Adrenal gland (tissue), 12 donors: ENCODE data around the gene COL24A1. TPM values are rescaled to one million over a fixed set of nuclear protein-coding genes. Genes with fewer than 3 reads are reported as not detected.

Source experiments
- DNase-seq, 7 donors: peaks; one replicate each; pipeline ENCODE4 v3.0.0-alpha.2; 2019 to 2020
- H3K27ac ChIP-seq, 5 donors: fragments of 200-600 bp; sonication (generic) in 4 of 5; 1 replicate in 3 of 5; 2 replicates in 2 of 5; pipeline versions ENCODE4 v1.5.1 to v1.8.0; 2016 to 2020; ENCODE audit warnings: mild to moderate bottlenecking in 1 of 5
- H3K27me3 ChIP-seq: fragments of 200-600 bp; 2 replicates; pipeline ENCODE4 v1.8.0; 2021
- H3K36me3 ChIP-seq, 2 donors: fragments of 200-600 bp; replicated peaks in 1 of 2; 1 replicate in 1 of 2; 2 replicates in 1 of 2; pipeline versions ENCODE4 v1.5.1 to v1.8.0; 2018 to 2022
- H3K4me1 ChIP-seq, 2 donors: fragments of 200-600 bp; replicated peaks in 1 of 2; 1 replicate in 1 of 2; 2 replicates in 1 of 2; pipeline versions ENCODE4 v1.5.1 to v1.8.0; 2018 to 2021
- H3K4me3 ChIP-seq, 4 donors: fragments of 200-600 bp; sonication (generic) in 3 of 4; one replicate each; pipeline ENCODE4 v1.5.1; 2016 to 2018
- H3K9me3 ChIP-seq, 3 donors: fragments of 200-600 bp; sonication (generic) in 1 of 3; replicated peaks in 1 of 3; 1 replicate in 2 of 3; 2 replicates in 1 of 3; pipeline versions ENCODE4 v1.5.1 to v1.8.0; 2016 to 2021
- POLR2A ChIP-seq, 2 donors: fragments of 450-650 bp; IDR thresholded peaks; one replicate each; pipeline ENCODE4 v1.6.1; 2017; ENCODE audit warnings: antibody characterized with exemption in 2 of 2, mild to moderate bottlenecking in 2 of 2, moderate library complexity in 1 of 2
- WGBS, 4 donors: extraction: QIAGEN DNeasy Blood & Tissue Kit in 2 of 4; methylation state at CpG; one replicate each; pipeline versions ENCODE4 v1.1.5 to v1.1.7; 2013 to 2017; 5-methylcytosine and 5-hydroxymethylcytosine counted together
- intact Hi-C, 2 donors: fragments of 100-400 bp; cut with DNase I; formaldehyde crosslinking; loops; one replicate each; pipeline versions ENCODE4 v1.14.1 to v1.15.0; 2022 to 2023
- polyA plus RNA-seq, 3 donors: library from polyadenylated mRNA; stranded (reverse); fragments of 200-250 nt in 2 of 3; fragments of 350-450 nt in 1 of 3; fragmentation: Illumina TruSeq in 1 of 3; extraction: RNeasy Lipid Tissue Mini Kit (QIAGEN cat#74804) in 1 of 3; gene quantifications; one replicate each; pipeline ENCODE4 v1.2.3, GENCODE V29; 2013 to 2014
- total RNA-seq, 9 donors: library from RNA; depleted of rRNA in 4 of 9; stranded (reverse); fragments of >200 nt in 4 of 9; fragments of 120-200 nt in 1 of 9; fragmentation: NEBNext Ultra II Directional in 1 of 9; extraction: Animal tissue kit (Norgen Biotek cat#: 25700) in 1 of 9; gene quantifications; one replicate each; pipeline versions ENCODE4 v1.1.0 to v1.2.4, GENCODE V29; 2013 to 2023
- TF ChIP-seq, protein P1 (sequence below), 6 experiments: fragments of 450-650 bp in 4 of 6; fragments of 200-600 bp in 2 of 6; sonication (generic) in 1 of 6; IDR thresholded peaks; 1 replicate in 5 of 6; 2 replicates in 1 of 6; pipeline versions ENCODE4 v1.5.1 to v1.8.0; 2016 to 2021; ENCODE audit warnings: antibody characterized with exemption in 6 of 6, mild to moderate bottlenecking in 2 of 6, moderate library complexity in 1 of 6
- donor health status: healthy with polysubstance abuse.
- donor health status: Bipolar disorder and iron deficiency.
- donor health status: DM: yes; HTN: yes; CAD: no.
- donor health status: DM: no; HTN: no; CAD: no.
- donor health status: DM: no; HTN: no; CAD: no.
- donor health status: DM: yes; HTN: yes; CAD: no.

Gene COL24A1
- total and polyA plus RNA-seq, 12 donors: 0.02 to 0.50 (median 0.11) TPM; not detected in 3

DNA sequence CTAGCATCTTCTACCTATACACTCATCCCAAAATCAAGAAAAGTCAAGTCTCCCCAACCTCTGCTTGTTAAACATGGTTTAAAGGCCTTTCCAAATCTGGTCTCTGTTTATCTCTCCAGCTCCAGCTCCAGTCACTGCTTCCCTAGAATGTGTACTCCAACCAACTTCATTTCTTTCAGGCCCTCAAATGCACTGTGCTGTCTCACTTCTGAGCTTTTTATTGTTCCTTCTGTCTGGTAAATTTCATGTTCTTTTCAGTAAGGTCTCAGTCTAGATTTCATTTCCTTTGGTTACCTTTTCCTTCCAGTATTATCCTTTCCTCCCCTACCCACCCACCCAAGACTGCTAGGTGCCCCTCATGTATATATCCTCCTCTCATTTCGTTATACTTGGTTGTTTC is 3.7 kb downstream of the COL24A1 start:
- Histone ChIP-seq H3K4me1 (peaks cover 0 to 13% of the 10 kb centered on the region in 2 donors), H3K27ac (no peak overlapping the region), H3K27me3 (peaks cover 14% of the 10 kb centered on the region), H3K9me3 (no peaks in the 10 kb centered on the region), H3K36me3 (no peaks in the 10 kb centered on the region), H3K4me3 (no peak overlapping the region)
- TF ChIP-seq, protein P1, sequence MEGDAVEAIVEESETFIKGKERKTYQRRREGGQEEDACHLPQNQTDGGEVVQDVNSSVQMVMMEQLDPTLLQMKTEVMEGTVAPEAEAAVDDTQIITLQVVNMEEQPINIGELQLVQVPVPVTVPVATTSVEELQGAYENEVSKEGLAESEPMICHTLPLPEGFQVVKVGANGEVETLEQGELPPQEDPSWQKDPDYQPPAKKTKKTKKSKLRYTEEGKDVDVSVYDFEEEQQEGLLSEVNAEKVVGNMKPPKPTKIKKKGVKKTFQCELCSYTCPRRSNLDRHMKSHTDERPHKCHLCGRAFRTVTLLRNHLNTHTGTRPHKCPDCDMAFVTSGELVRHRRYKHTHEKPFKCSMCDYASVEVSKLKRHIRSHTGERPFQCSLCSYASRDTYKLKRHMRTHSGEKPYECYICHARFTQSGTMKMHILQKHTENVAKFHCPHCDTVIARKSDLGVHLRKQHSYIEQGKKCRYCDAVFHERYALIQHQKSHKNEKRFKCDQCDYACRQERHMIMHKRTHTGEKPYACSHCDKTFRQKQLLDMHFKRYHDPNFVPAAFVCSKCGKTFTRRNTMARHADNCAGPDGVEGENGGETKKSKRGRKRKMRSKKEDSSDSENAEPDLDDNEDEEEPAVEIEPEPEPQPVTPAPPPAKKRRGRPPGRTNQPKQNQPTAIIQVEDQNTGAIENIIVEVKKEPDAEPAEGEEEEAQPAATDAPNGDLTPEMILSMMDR (IDR thresholded peaks at IDR 0.05): no peak
- no peak for TF ChIP-seq POLR2A (IDR thresholded peaks at IDR 0.05)
- DNase-seq: no peak
- WGBS, 4 donors: 44 to 79% (median 63%) methylated on average over 1 of the region's 1 CpG
- intact Hi-C loops: no loop called here

GRCh38 chr1:86151427-86151826 is 5.1 kb downstream of the COL24A1 start:
- 57 to 66% (median 61%) methylated on average over 2 of the region's 2 CpGs for WGBS, 4 donors
- TF ChIP-seq, protein P1 (IDR thresholded peaks at IDR 0.05): no peak
- no peak for TF ChIP-seq POLR2A (IDR thresholded peaks at IDR 0.05)
- Histone ChIP-seq H3K9me3 (no peaks in the 10 kb centered on the region), H3K4me1 (peaks cover 0 to 13% of the 10 kb centered on the region in 2 donors), H3K36me3 (no peaks in the 10 kb centered on the region), H3K27me3 (peaks cover 14% of the 10 kb centered on the region), H3K27ac (no peak overlapping the region), H3K4me3 (no peak overlapping the region)
- intact Hi-C loops: no loop called here
- no peak for DNase-seq

- Histone ChIP-seq H3K36me3 (no peaks in the 10 kb centered on the region), H3K9me3 (no peaks in the 10 kb centered on the region), H3K27ac (no peak overlapping the region), H3K4me1 (peaks cover 0 to 6% of the 10 kb centered on the region in 2 donors), H3K4me3 (no peak overlapping the region), H3K27me3 (peaks cover 12% of the 10 kb centered on the region)
- intact Hi-C loops: no loop called here
- TF ChIP-seq POLR2A (IDR thresholded peaks at IDR 0.05): no peak
- TF ChIP-seq, protein P1 (IDR thresholded peaks at IDR 0.05): no peak
- DNase-seq: no peak
Observed at GRCh38 chr1:86150553-86151055, 6.0 kb downstream of the COL24A1 start.

DNA sequence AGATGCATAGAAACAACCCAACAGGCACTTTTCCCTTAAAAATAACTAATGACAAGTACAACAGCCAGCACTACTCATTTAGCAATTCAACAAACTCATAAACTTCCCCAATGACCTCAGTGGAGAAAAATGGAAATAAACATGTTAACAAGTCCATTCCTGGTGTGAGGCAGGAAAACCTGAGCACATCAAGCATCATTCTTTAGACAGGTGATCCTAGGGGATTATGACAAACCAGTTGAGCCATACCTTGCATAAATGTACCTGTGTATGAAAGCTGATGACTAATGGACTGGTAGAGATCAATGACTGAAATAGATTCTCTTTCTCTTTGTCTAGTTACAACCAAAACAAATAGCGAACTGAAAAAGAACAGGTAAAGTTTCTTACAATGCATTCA is 7.0 kb downstream of the COL24A1 start:
- 0 to 93% (median 84%) methylated on average over 1 of the region's 1 CpG for WGBS, 4 donors
- no peak overlapping the region for H3K4me3 ChIP-seq
- DNase-seq: no peak
- H3K27me3 ChIP-seq: peaks cover 2% of the 10 kb centered on the region
- no peaks in the 10 kb centered on the region for H3K36me3 ChIP-seq
- H3K4me1 ChIP-seq: no peaks in the 10 kb centered on the region
- intact Hi-C loops: no loop called here
- no peaks in the 10 kb centered on the region for H3K9me3 ChIP-seq
- H3K27ac ChIP-seq: no peak overlapping the region
- TF ChIP-seq, protein P1 (IDR thresholded peaks at IDR 0.05): no peak
- TF ChIP-seq POLR2A (IDR thresholded peaks at IDR 0.05): no peak
